Ectodermal cell (in vitro differentiated cells): ENCODE measurements around the gene MRPS12.

Experiments
- H3K27ac ChIP-seq: 2 replicates; pipeline ENCODE4 v1.7.0; 2013; ENCODE audit warnings: mild to moderate bottlenecking, low read depth, low read length; ENCODE audit not compliant: insufficient read depth, poor library complexity, severe bottlenecking
- H3K27me3 ChIP-seq: 2 replicates; pipeline ENCODE4 v1.7.0; 2013; ENCODE audit warnings: mild to moderate bottlenecking, low read length; ENCODE audit not compliant: insufficient read depth, control insufficient read depth, poor library complexity, severe bottlenecking
- H3K36me3 ChIP-seq: one replicate; pipeline ENCODE4 v1.7.0; 2013; ENCODE audit warnings: low read length; ENCODE audit not compliant: control insufficient read depth, insufficient read depth
- H3K4me1 ChIP-seq: one replicate; pipeline ENCODE4 v1.7.0; 2013; ENCODE audit warnings: low read length; ENCODE audit not compliant: control insufficient read depth, insufficient read depth
- H3K4me3 ChIP-seq: 2 replicates; pipeline ENCODE4 v1.7.0; 2013; ENCODE audit warnings: low read depth, low read length, control low read depth; ENCODE audit not compliant: insufficient read depth
- H3K9me3 ChIP-seq: 2 replicates; pipeline ENCODE4 v1.7.0; 2013; ENCODE audit warnings: mild to moderate bottlenecking, low read length, moderate library complexity; ENCODE audit not compliant: control insufficient read depth
- WGBS, 2 experiments: methylation state at CpG; one replicate each; pipeline ENCODE4 v1.1.7; 2013; ENCODE audit warnings: missing lambda C conversion rate in 2 of 2; 5-methylcytosine and 5-hydroxymethylcytosine counted together

The MRPS12 gene

DNA sequence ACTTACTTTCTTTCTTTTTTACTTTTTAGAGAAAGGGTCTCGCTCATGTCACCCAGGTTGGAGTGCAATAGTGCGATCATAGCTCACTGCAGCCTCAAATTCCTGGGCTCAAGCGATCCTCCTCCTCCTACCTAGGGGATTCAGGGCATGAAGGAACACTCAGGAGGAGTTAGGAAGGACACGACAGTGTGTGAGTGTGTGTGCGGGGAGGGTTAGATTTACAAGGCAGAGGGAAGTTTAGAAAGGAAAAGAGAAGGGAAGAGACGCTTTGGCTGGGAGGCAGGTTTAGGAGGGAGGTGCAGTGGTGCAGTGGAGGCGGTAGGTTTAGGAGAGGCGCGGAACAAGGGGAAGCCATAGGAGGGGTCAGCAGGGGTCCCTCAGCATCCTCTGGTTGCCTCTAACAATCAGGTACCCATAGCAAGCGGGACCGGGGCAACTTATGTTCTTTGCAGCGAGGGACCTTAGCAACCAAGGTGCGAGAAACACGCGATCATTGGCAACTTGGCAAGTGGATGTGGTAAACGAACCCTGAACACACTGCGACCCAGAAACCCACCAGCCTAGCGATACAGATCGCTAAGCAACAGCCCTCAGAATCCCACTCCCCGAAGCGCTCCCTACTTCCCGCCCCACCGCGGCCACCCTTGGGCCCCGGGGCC, 31.8 kb upstream of the MRPS12 start:
- Histone ChIP-seq H3K4me3 (peak overlapping the region; percentile 81), H3K27me3 (peaks cover 10% of the 10 kb centered on the region), H3K27ac (no peak overlapping the region), H3K4me1 (no peaks in the 10 kb centered on the region), H3K36me3 (no peaks in the 10 kb centered on the region), H3K9me3 (no peaks in the 10 kb centered on the region)
- 35 to 36% methylated on average over 25 of the region's 25 CpGs for WGBS, 2 experiments

GRCh38 chr19:38899447-38900201, 31.1 kb upstream of the MRPS12 start, which contains the start of the genes NFKBIB and SIRT2:
Gene NFKBIB, plus strand, starts transcription at chr19:38899969. Its CDS starts 64 bp downstream, at chr19:38900033.
Gene SIRT2, minus strand, starts transcription at chr19:38899618. Its CDS starts 97 bp downstream, at chr19:38899521.
- H3K4me1 ChIP-seq: no peaks in the 10 kb centered on the region
- no peaks in the 10 kb centered on the region for H3K36me3 ChIP-seq
- no peaks in the 10 kb centered on the region for H3K9me3 ChIP-seq
- H3K4me3 ChIP-seq: peak within 1 kb of the TSS; percentile 81
- H3K27me3 ChIP-seq: peaks cover 10% of the 10 kb centered on the region
- H3K27ac ChIP-seq: peak within 1 kb of the TSS; percentile 45
- WGBS, 2 experiments: 1 to 2% methylated on average over 64 of the region's 64 CpGs

DNA sequence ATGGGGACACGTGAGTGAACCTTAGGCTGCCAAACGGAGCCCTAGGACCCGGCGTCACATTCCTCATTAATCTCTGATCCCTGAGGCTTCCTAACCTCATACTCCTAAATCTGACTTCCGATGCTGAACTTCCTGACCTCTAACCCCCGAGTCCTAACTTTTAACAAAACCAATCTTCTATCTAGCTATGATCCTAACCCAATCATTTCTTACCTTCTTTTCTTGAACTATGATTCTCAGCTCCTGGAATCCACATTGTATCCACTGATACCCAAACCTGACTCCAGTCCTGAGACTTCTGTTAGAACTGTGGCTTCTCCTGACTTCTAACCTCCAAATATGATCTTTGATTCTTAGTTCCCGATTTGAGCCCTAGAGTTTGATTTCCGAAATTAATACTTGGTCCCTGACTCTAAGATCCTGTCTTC, 30.5 kb upstream of the MRPS12 start:
- no peaks in the 10 kb centered on the region for H3K36me3 ChIP-seq
- H3K9me3 ChIP-seq: no peaks in the 10 kb centered on the region
- H3K27me3 ChIP-seq: peaks cover 10% of the 10 kb centered on the region
- WGBS, 2 experiments: 7 to 10% methylated on average over 8 of the region's 8 CpGs
- peak overlapping the region; percentile 45 for H3K27ac ChIP-seq
- H3K4me3 ChIP-seq: peak overlapping the region; percentile 81
- no peaks in the 10 kb centered on the region for H3K4me1 ChIP-seq

GRCh38 chr19:38900743-38901190, 30.0 kb upstream of the MRPS12 start:
- H3K36me3 ChIP-seq: no peaks in the 10 kb centered on the region
- no peaks in the 10 kb centered on the region for H3K4me1 ChIP-seq
- 79 to 86% methylated on average over 3 of the region's 3 CpGs for WGBS, 2 experiments
- peak overlapping the region; percentile 45 for H3K27ac ChIP-seq
- H3K4me3 ChIP-seq: peak overlapping the region; percentile 81
- no peaks in the 10 kb centered on the region for H3K9me3 ChIP-seq
- H3K27me3 ChIP-seq: peaks cover 10% of the 10 kb centered on the region

GRCh38 chr19:38901683-38902082, 29.1 kb upstream of the MRPS12 start:
- Histone ChIP-seq H3K4me3 (no peak overlapping the region), H3K4me1 (no peaks in the 10 kb centered on the region), H3K27ac (no peak overlapping the region), H3K36me3 (no peaks in the 10 kb centered on the region), H3K27me3 (peaks cover 10% of the 10 kb centered on the region), H3K9me3 (no peaks in the 10 kb centered on the region)
- WGBS, 2 experiments: 97% methylated on average over 1 of the region's 1 CpG

- Histone ChIP-seq H3K4me3 (no peak overlapping the region), H3K4me1 (no peaks in the 10 kb centered on the region), H3K36me3 (no peaks in the 10 kb centered on the region), H3K9me3 (no peaks in the 10 kb centered on the region), H3K27ac (no peak overlapping the region), H3K27me3 (no peaks in the 10 kb centered on the region)
- 94 to 96% methylated on average over 35 of the region's 35 CpGs for WGBS, 2 experiments
Observed at GRCh38 chr19:38904581-38905539, 25.9 kb upstream of the MRPS12 start.

DNA sequence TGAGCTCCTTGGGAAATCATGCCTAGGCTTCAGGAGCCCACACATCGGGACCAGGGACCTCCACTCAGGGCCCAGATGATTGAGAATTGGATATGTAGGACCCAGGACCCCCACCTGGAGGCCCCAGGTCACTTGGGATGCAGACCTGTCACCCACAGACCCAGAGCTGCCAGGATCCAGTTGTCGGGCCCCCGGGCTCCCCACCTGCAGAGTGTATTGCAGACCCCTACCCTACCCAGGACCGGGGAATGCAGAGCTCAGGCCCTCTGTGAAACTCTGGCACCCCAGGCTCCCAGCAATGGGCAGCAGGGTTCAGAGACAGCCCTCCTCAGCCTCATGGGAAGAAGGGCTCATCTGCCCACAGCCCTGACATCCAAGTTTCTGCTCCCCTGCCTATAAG, 25.1 kb upstream of the MRPS12 start:
- H3K4me3 ChIP-seq: no peak overlapping the region
- H3K36me3 ChIP-seq: no peaks in the 10 kb centered on the region
- no peaks in the 10 kb centered on the region for H3K4me1 ChIP-seq
- 90 to 97% methylated on average over 4 of the region's 4 CpGs for WGBS, 2 experiments
- H3K9me3 ChIP-seq: no peaks in the 10 kb centered on the region
- no peaks in the 10 kb centered on the region for H3K27me3 ChIP-seq
- no peak overlapping the region for H3K27ac ChIP-seq

- Histone ChIP-seq H3K9me3 (no peaks in the 10 kb centered on the region), H3K27me3 (peaks cover 4% of the 10 kb centered on the region), H3K4me3 (no peak overlapping the region), H3K27ac (no peak overlapping the region), H3K4me1 (no peaks in the 10 kb centered on the region), H3K36me3 (no peaks in the 10 kb centered on the region)
- 95 to 96% methylated on average over 29 of the region's 29 CpGs for WGBS, 2 experiments
Observed at GRCh38 chr19:38907227-38907626, 23.5 kb upstream of the MRPS12 start.

DNA sequence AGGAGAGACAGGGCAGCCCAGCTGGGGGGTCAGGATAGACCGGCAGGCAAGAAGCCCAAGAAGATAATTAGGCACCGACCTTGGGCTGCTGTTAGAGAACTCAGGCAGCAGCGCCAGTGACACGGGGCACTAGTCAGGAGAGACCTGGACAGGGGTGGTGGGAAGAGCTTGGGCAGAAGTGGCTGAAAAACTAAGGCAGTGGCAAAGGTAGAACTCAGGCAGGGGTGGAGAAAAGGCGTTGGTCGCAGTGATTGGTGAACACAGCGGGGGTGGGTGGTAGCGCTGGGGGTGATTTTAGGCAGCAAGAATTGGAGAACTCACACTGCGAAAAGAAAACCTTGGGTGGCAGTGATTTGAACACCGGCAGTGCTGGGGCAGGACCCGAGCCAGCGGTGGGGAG, 23.1 kb upstream of the MRPS12 start:
- Histone ChIP-seq H3K9me3 (no peaks in the 10 kb centered on the region), H3K36me3 (no peaks in the 10 kb centered on the region), H3K27ac (no peak overlapping the region), H3K4me1 (no peaks in the 10 kb centered on the region), H3K27me3 (peaks cover 4% of the 10 kb centered on the region), H3K4me3 (no peak overlapping the region)
- 95% methylated on average over 12 of the region's 12 CpGs for WGBS, 2 experiments
